H1 (cell line): Measurements from ENCODE around the gene MANEAL. TPM values are rescaled to one million over a fixed set of nuclear protein-coding genes. Genes with fewer than 3 reads are reported as not detected.

Experiments used
- CTCF ChIA-PET: fragments of 300-600 bp; sonication (Branson Sonifier 250); formaldehyde crosslinking; loops from one replicate; lab custom pipeline; 2021; ENCODE audit not compliant: partially characterized antibody; lab: Charles Lee
- POLR2A ChIA-PET: fragments of 300-600 bp; sonication (Branson Sonifier 250); formaldehyde crosslinking; loops from one replicate; lab custom pipeline; 2021; ENCODE audit warnings: inconsistent platforms; ENCODE audit not compliant: partially characterized antibody; lab: Charles Lee
- DNase-seq, 2 experiments: peaks; one replicate each; pipeline versions ENCODE4 v3.0.0 to v3.0.0-alpha.2; 2010 to 2022; ENCODE audit warnings: low spot score in 2 of 2, low read depth in 1 of 2, mixed read lengths in 1 of 2
- FAIRE-seq: peaks from 2 replicates; lab custom pipeline; 2011; peaks lifted over from hg19 to GRCh38; lab: Jason Lieb, UNC
- H2AFZ ChIP-seq: 2 replicates; pipeline ENCODE4 v1.8.1; 2012; ENCODE audit warnings: low read length, inconsistent platforms
- H2AK5ac ChIP-seq: 2 replicates; pipeline ENCODE4 v1.6.1; 2013; ENCODE audit warnings: low read depth, low read length
- H2BK120ac ChIP-seq: replicated peaks from 2 replicates; pipeline ENCODE3; 2013; ENCODE audit warnings: low read depth, low read length, inconsistent platforms
- H2BK12ac ChIP-seq: 2 replicates; pipeline ENCODE4 v1.6.1; 2013; ENCODE audit warnings: low read depth, low read length
- H2BK15ac ChIP-seq: 2 replicates; pipeline ENCODE4 v1.6.1; 2013; ENCODE audit warnings: low read length
- H2BK20ac ChIP-seq: 2 replicates; pipeline ENCODE4 v1.6.1; 2013; ENCODE audit warnings: low read length
- H2BK5ac ChIP-seq: 2 replicates; pipeline ENCODE4 v1.6.1; 2013; ENCODE audit warnings: low read depth, low read length
- H3K14ac ChIP-seq: 2 replicates; pipeline ENCODE4 v1.6.1; 2013; ENCODE audit warnings: inconsistent platforms; ENCODE audit not compliant: insufficient read length
- H3K18ac ChIP-seq: 2 replicates; pipeline ENCODE4 v1.6.1; 2013; ENCODE audit warnings: low read length; ENCODE audit errors: extremely low read depth
- H3K23ac ChIP-seq: 2 replicates; pipeline ENCODE4 v1.6.1; 2013; ENCODE audit warnings: inconsistent platforms; ENCODE audit not compliant: insufficient read length
- H3K23me2 ChIP-seq: 2 replicates; pipeline ENCODE4 v1.6.1; 2013; ENCODE audit warnings: low read depth, low read length
- H3K27ac ChIP-seq: 2 replicates; pipeline ENCODE4 v1.6.1; 2011; ENCODE audit warnings: low read depth, low read length, inconsistent platforms
- H3K27me3 ChIP-seq, 4 experiments: replicated peaks in 1 of 4; 1 replicate in 1 of 4; 2 replicates in 3 of 4; pipeline versions ENCODE4 v1.6.1 to v1.8.1; 2011 to 2013; ENCODE audit warnings: low read length in 3 of 4, mild to moderate bottlenecking in 3 of 4, inconsistent platforms in 2 of 4, mixed read lengths in 2 of 4, moderate library complexity in 1 of 4; ENCODE audit not compliant: control insufficient read depth in 3 of 4, insufficient read depth in 3 of 4; ENCODE audit errors: extremely low read depth in 1 of 4
- H3K36me3 ChIP-seq, 4 experiments: 2 replicates each; pipeline versions ENCODE4 v1.6.1 to v1.8.1; 2011 to 2013; ENCODE audit warnings: mild to moderate bottlenecking in 4 of 4, low read length in 3 of 4, moderate library complexity in 2 of 4, control low read depth in 1 of 4, inconsistent platforms in 1 of 4; ENCODE audit not compliant: insufficient read depth in 4 of 4, control insufficient read depth in 2 of 4
- H3K4ac ChIP-seq: replicated peaks from 2 replicates; pipeline ENCODE3; 2013; ENCODE audit warnings: low read length, low read depth, mixed read lengths, inconsistent platforms; ENCODE audit not compliant: insufficient read length
- H3K4me1 ChIP-seq, 4 experiments: replicated peaks in 1 of 4; 1 replicate in 1 of 4; 2 replicates in 3 of 4; pipeline versions ENCODE4 v1.6.1 to v1.8.1; 2011 to 2013; ENCODE audit warnings: low read length in 3 of 4, inconsistent platforms in 2 of 4, mixed read lengths in 1 of 4; ENCODE audit not compliant: insufficient read depth in 4 of 4, control insufficient read depth in 3 of 4
- H3K4me2 ChIP-seq, 2 experiments: 2 replicates each; pipeline versions ENCODE4 v1.6.1 to v1.8.1; 2011 to 2013; ENCODE audit warnings: low read depth in 2 of 2, low read length in 2 of 2, control low read depth in 1 of 2, inconsistent platforms in 1 of 2, mild to moderate bottlenecking in 1 of 2; ENCODE audit not compliant: insufficient read depth in 1 of 2
- H3K4me3 ChIP-seq, 4 experiments: fragments of 200-600, 300-600 bp in 1 of 4; sonication (generic), shearing (Covaris generic), sonication (Bioruptor Twin) in 1 of 4; 2 replicates each; pipeline versions ENCODE4 v1.5.1 to v1.8.1; 2011 to 2016; ENCODE audit warnings: low read length in 4 of 4, low read depth in 3 of 4, control low read depth in 2 of 4, inconsistent platforms in 2 of 4, mild to moderate bottlenecking in 2 of 4, mixed read lengths in 1 of 4, moderate library complexity in 1 of 4; ENCODE audit not compliant: insufficient read depth in 2 of 4; ENCODE audit errors: extremely low read depth in 1 of 4
- H3K56ac ChIP-seq: replicated peaks from 2 replicates; pipeline ENCODE3; 2013; ENCODE audit warnings: low read depth, mild to moderate bottlenecking, mixed read lengths, low read length, inconsistent platforms; ENCODE audit not compliant: insufficient read length
- H3K79me1 ChIP-seq: 2 replicates; pipeline ENCODE4 v1.6.1; 2013; ENCODE audit warnings: low read depth, low read length, control low read depth
- H3K79me2 ChIP-seq, 2 experiments: 2 replicates each; pipeline versions ENCODE4 v1.6.1 to v1.8.1; 2012 to 2013; ENCODE audit warnings: low read length in 2 of 2, mild to moderate bottlenecking in 2 of 2, inconsistent platforms in 1 of 2; ENCODE audit not compliant: insufficient read depth in 2 of 2, control insufficient read depth in 1 of 2
- H3K9ac ChIP-seq, 4 experiments: replicated peaks in 1 of 4; 1 replicate in 1 of 4; 2 replicates in 3 of 4; pipeline versions ENCODE4 v1.6.1 to v1.8.1; 2011 to 2013; ENCODE audit warnings: low read depth in 3 of 4, low read length in 3 of 4, control low read depth in 2 of 4, mild to moderate bottlenecking in 2 of 4, moderate library complexity in 2 of 4, inconsistent platforms in 1 of 4; ENCODE audit errors: extremely low read depth in 1 of 4
- H3K9me3 ChIP-seq, 2 experiments: 2 replicates each; pipeline versions ENCODE4 v1.6.1 to v1.8.1; 2012 to 2013; ENCODE audit warnings: mild to moderate bottlenecking in 2 of 2, moderate library complexity in 2 of 2, control low read depth in 1 of 2, inconsistent platforms in 1 of 2, low read depth in 1 of 2, low read length in 1 of 2, mixed read lengths in 1 of 2; ENCODE audit not compliant: insufficient read depth in 2 of 2
- H4K20me1 ChIP-seq, 2 experiments: replicated peaks in 1 of 2; 2 replicates each; pipeline versions ENCODE3 to v1.8.1; 2011 to 2013; ENCODE audit warnings: inconsistent platforms in 2 of 2, low read length in 2 of 2, mild to moderate bottlenecking in 1 of 2; ENCODE audit not compliant: insufficient read depth in 2 of 2, control insufficient read depth in 1 of 2
- H4K5ac ChIP-seq: 2 replicates; pipeline ENCODE4 v1.6.1; 2013; ENCODE audit warnings: low read length, low read depth, mixed read lengths, inconsistent platforms; ENCODE audit not compliant: insufficient read length
- H4K8ac ChIP-seq: 2 replicates; pipeline ENCODE4 v1.8.0; 2013; ENCODE audit warnings: mild to moderate bottlenecking, moderate library complexity, low read length, inconsistent platforms; ENCODE audit not compliant: insufficient read depth; ENCODE audit errors: extremely low read depth
- H4K91ac ChIP-seq: replicated peaks from 2 replicates; pipeline ENCODE3; 2013; ENCODE audit warnings: low read length, mixed read lengths, inconsistent platforms; ENCODE audit not compliant: insufficient read length
- WGBS, 2 experiments: shearing (Covaris generic) in 1 of 2; methylation state at CpG; one replicate each; pipeline versions ENCODE4 v1.1.6 to v1.1.7; 2013 to 2015; ENCODE audit warnings: low lambda C conversion rate in 2 of 2, mixed read lengths in 2 of 2, inconsistent platforms in 1 of 2, low coverage in 1 of 2, missing lambda C conversion rate in 1 of 2; ENCODE audit not compliant: insufficient replicate concordance in 2 of 2, insufficient coverage in 1 of 2, insufficient read length in 1 of 2; ENCODE audit errors: extremely low coverage in 1 of 2, missing lambda C conversion rate in 1 of 2; 5-methylcytosine and 5-hydroxymethylcytosine counted together
- polyA plus RNA-seq, 7 experiments: library from polyadenylated mRNA; depleted of rRNA in 3 of 7; stranded (reverse) in 5 of 7; unstranded in 2 of 7; fragments of >200 nt in 5 of 7; fragments of 200-250 nt in 2 of 7; gene quantifications; 1 replicate in 5 of 7; 2 replicates in 1 of 7; 4 replicates in 1 of 7; pipeline versions ENCODE4 v1.2.1 to v1.2.3, GENCODE V29; 2011 to 2013; ENCODE audit warnings: missing spikeins in 2 of 7, mixed read lengths in 2 of 7
- total RNA-seq: library from RNA; stranded (reverse); fragmentation: NEBNext Ultra II Directional; extraction: Animal tissue kit (Norgen Biotek cat#: 25700); gene quantifications from 2 replicates; pipeline ENCODE4 v1.2.1, GENCODE V29; 2021

MANEAL gene
- total and polyA plus RNA-seq, 2 of the 8 experiments (the other 6 are each of a cell fraction or from before 2014, with no cell fraction given), result 4.8 to 7.2 TPM

DNA sequence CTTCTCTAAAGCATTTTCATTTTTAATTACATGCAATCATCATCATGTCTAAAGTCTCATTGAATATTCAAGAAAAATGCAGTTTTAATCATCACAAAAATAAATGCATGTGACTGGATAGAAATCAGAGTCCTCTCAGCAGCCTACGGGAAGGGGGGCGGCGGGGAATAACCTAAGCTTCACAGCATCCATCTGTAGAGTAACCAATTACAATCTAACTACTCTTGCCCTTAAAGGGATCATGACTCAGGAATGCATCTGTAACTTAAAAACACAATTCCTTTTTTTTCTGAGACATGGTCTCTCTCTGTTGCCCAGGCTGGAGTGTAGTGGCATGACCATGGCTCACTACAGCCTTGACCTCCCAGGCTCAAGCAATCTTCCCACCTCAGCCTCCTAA is 43.1 kb downstream of the MANEAL start:
- Histone ChIP-seq H3K14ac (no peak overlapping the region), H2BK15ac (no peak overlapping the region), H3K23me2 (no peaks in the 10 kb centered on the region), H4K91ac (no peak overlapping the region), H2AK5ac (no peak overlapping the region), H3K18ac (no peak overlapping the region), H3K4ac (no peak overlapping the region), H3K9ac (no peak overlapping the region), H2AFZ (no peak overlapping the region), H3K4me1 (no peaks in the 10 kb centered on the region), H3K36me3 (peaks cover 8 to 51% (median 34%) of the 10 kb centered on the region in 4 experiments; a peak in 7 of 8 replicates), H4K20me1 (peaks cover 4 to 5% of the 10 kb centered on the region in 2 experiments), H3K23ac (no peak overlapping the region), H3K4me3 (no peak overlapping the region), H2BK120ac (no peak overlapping the region), H4K5ac (no peak overlapping the region), H2BK20ac (no peak overlapping the region), H2BK12ac (no peak overlapping the region), H4K8ac (no peak overlapping the region), H3K79me1 (no peaks in the 10 kb centered on the region), H2BK5ac (no peak overlapping the region), H3K4me2 (no peak overlapping the region), H3K56ac (no peak overlapping the region), H3K27me3 (no peaks in the 10 kb centered on the region), H3K9me3 (no peaks in the 10 kb centered on the region), H3K79me2 (no peaks in the 10 kb centered on the region), H3K27ac (no peak overlapping the region)
- 49% methylated on average over 3 of the region's 3 CpGs; no CpG with 5 or more reads in 1 of the 2 experiments for WGBS, 2 experiments
- POLR2A ChIA-PET, result no interaction called here
- DNase-seq, result no peak
- FAIRE-seq, result no peak
- CTCF ChIA-PET, result interaction anchor here (0.6 to 0.7 kb wide), 2 partner anchors 157 to 1020 kb away, joined by 3 read pairs; no protein-coding TSS in a partner anchor
